Measurements from ENCODE around the gene CIB4.

CIB4 gene

DNA sequence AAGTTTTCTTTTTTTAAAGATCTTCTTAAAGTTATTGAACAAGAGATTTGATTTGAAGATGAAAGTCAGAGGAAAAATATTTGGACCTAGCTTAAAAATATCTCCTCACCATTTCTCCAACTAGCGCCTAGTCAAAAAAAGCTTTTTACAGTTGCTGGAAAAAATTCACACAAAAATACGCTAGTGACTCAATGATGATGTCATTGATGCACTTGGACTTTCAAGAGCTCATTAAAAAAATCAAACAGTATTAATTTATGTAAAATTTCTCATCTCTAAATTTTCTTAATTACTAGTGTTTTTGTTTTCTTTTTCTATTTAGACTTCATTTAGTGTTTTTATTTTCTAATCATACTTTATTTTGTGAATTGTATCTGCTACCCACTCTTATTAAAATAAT is 41.8 kb downstream of the CIB4 start:
- H3K4me3 ChIP-seq (ENCODE audit: low read depth, low read length), result no peak overlapping the region
- TF ChIP-seq, protein P1, sequence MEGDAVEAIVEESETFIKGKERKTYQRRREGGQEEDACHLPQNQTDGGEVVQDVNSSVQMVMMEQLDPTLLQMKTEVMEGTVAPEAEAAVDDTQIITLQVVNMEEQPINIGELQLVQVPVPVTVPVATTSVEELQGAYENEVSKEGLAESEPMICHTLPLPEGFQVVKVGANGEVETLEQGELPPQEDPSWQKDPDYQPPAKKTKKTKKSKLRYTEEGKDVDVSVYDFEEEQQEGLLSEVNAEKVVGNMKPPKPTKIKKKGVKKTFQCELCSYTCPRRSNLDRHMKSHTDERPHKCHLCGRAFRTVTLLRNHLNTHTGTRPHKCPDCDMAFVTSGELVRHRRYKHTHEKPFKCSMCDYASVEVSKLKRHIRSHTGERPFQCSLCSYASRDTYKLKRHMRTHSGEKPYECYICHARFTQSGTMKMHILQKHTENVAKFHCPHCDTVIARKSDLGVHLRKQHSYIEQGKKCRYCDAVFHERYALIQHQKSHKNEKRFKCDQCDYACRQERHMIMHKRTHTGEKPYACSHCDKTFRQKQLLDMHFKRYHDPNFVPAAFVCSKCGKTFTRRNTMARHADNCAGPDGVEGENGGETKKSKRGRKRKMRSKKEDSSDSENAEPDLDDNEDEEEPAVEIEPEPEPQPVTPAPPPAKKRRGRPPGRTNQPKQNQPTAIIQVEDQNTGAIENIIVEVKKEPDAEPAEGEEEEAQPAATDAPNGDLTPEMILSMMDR (IDR thresholded peaks at IDR 0.05; ENCODE audit: borderline replicate concordance, insufficient read depth, low read depth, low read length), result no peak

DNA sequence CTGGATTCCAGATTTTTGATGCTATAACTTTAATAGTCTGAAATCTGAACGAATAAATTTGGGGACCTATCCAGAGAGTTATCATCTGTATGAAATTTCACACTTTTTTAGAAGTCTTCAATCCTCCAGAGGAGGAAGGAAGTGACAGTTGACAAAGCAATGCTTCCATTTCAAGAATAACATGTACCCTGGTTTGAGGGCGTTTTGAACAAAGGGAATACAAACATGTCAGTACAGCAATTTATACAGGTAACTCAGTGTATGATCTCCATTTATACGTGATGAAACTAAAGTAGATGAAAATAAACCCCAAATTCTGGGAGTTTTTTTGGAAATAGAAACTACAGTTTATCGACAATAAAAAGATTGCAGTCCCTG is 42.2 kb downstream of the CIB4 start:
- TF ChIP-seq, protein P1 (IDR thresholded peaks at IDR 0.05; ENCODE audit: borderline replicate concordance, insufficient read depth, low read depth, low read length), result no peak
- no peak overlapping the region for H3K4me3 ChIP-seq (ENCODE audit: low read depth, low read length)

DNA sequence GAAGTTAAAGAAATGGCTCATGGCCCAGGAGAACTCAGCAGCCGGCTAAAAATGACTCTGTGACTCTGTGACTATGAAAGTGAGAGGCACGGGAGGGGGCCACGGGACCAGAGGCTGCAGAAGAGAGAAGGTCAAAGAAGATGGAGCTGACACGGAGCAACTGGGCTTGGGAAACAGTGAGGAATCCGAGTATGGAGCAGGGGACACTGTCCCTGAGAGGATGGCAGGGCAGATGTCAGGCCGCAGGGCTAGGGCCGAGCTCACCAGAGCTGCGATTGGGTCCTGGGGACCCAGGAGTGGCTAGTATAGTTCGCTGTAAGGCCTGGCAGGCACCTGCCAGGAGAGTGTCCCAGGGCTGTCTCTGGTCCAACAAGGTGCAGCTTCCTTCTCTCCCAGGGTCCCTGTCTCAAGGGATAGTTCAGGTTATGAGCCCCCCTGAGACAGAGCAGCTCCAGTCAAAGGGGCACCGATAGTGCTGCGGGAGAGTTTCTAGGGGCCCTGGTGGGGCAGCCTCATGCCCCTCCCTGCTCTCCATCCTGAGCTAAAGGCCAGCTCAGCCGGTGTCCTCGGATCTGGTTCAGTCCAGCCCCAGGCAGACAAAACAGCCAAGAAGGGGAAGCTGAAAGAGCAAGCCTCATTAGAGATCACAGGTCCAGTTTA is 42.7 kb downstream of the CIB4 start:
- TF ChIP-seq, protein P1 (IDR thresholded peaks at IDR 0.05; ENCODE audit: borderline replicate concordance, insufficient read depth, low read depth, low read length), result no peak

DNA sequence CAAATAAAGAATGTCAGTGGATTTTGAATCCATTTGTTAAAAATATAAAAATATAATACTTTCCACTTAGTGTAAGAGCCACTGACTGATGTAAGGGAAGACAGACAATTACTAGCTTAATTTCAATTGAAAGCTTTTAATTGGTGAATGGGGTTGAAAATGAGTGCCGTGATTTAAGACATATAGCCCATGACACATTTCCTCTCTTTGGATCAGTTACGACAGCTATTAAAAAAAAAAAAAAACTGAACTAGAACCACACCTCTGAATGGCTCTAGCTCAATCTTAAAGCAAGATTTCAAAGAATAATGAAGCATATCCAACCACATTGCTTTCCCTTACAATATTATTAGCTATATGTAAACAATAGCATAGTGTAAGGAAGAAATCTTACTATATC is 44.0 kb downstream of the CIB4 start:
- H3K4me3 ChIP-seq (ENCODE audit: low read depth, low read length), result no peak overlapping the region
- TF ChIP-seq, protein P1 (IDR thresholded peaks at IDR 0.05; ENCODE audit: borderline replicate concordance, insufficient read depth, low read depth, low read length), result no peak

More for the DNA sequence above, 42.7 kb downstream of the CIB4 start:
- no peak overlapping the region for H3K4me3 ChIP-seq (ENCODE audit: low read depth, low read length)

DNA sequence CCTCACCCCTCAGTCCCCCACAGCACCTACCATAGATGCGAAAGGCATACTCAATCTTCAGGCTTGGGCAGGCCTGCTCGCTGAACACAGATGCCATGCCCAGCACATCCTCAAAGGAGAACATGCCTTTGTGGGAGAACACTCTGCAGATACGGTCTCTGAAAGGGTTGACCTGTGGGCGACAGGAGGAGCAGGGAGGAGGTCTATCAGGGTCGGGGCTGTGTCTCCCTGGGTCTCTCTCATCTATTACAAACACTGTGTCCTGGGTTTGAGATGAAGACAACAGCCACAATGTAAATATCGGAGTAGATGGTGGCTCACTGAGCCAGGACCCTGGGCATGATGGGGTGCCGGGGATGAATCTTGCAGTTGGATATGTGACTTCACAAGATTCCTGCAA is 46.0 kb downstream of the CIB4 start:
- TF ChIP-seq, protein P1 (IDR thresholded peaks at IDR 0.05; ENCODE audit: borderline replicate concordance, insufficient read depth, low read depth, low read length), result no peak
- no peak overlapping the region for H3K4me3 ChIP-seq (ENCODE audit: low read depth, low read length)

DNA sequence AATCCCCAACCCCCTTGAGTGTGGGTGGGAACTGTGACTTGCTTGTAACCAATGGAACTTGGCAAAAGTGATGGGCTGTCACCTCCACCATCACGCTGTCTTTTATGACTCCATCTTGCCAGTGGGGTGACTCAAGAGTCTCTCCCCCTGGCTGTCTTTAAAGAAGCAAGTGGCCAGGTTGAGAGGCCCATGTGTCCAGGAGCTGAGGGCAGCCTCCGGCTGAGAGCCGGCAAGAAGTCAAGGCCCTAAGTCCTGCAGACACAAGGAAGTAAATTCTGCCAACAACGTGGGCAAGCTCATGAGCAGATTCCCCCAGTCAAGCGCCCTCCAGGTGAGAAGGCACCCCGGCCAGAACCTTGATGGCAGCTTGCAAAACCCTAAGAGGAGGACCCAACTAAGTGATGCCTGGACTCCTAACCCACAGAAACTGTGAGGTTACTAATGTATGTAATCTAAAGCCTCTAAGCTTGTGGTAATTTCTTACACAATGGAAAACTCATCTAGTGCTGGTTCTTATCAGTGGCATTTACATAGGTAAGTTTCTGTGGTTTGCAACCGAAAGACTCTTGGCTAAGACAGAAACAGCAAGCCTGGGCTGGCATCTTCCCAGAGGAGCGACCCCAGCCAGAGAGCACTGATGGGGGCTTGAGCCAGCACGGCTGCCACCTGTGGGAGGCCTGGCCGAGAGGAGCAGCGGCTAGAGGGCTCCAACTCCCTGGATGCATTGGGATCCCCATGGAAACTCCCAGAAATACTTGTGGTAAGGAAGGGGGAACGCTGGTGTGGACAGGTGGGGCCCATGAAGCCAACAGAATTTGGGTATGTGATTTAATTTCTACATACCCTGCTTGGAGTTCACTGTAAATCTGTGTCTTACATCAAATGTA is 49.3 kb downstream of the CIB4 start:
- H3K4me3 ChIP-seq (ENCODE audit: low read depth, low read length), result no peak overlapping the region

More for the DNA sequence above, 49.3 kb downstream of the CIB4 start:
- TF ChIP-seq, protein P1 (IDR thresholded peaks at IDR 0.05; ENCODE audit: borderline replicate concordance, insufficient read depth, low read depth, low read length), result no peak

All from GM12875 (cell line).